Muscle layer of colon (tissue), 2 donors: ENCODE measurements around the gene ATRAID.
"Not testable (repeated sequence)": the region's sequence is repeated elsewhere in the genome, so short reads cannot be mapped to it uniquely, and the experiment has no call there.

Source experiments
- H3K27ac ChIP-seq: one replicate; pipeline ENCODE4 v1.7.0; 2013; ENCODE audit warnings: low read depth, mild to moderate bottlenecking, low read length, moderate library complexity
- H3K27me3 ChIP-seq, 2 donors: one replicate each; pipeline ENCODE4 v1.7.0; 2013; ENCODE audit warnings: low read length in 2 of 2, mild to moderate bottlenecking in 2 of 2; ENCODE audit not compliant: insufficient read depth in 2 of 2, control insufficient read depth in 1 of 2
- H3K36me3 ChIP-seq: one replicate; pipeline ENCODE4 v1.7.0; 2013; ENCODE audit warnings: mild to moderate bottlenecking, low read length; ENCODE audit not compliant: insufficient read depth
- H3K4me1 ChIP-seq: one replicate; pipeline ENCODE4 v1.7.0; 2013; ENCODE audit warnings: mild to moderate bottlenecking, low read length; ENCODE audit not compliant: insufficient read depth
- H3K4me3 ChIP-seq, 2 donors: one replicate each; pipeline ENCODE4 v1.7.0; 2013; ENCODE audit warnings: low read length in 2 of 2, low read depth in 1 of 2, mild to moderate bottlenecking in 1 of 2, moderate library complexity in 1 of 2
- H3K9ac ChIP-seq: one replicate; pipeline ENCODE4 v1.7.0; 2013; ENCODE audit warnings: low read length
- H3K9me3 ChIP-seq: one replicate; pipeline ENCODE4 v1.7.0; 2013; ENCODE audit warnings: mild to moderate bottlenecking, low read length
- donor health status: abdominal sarcoma.
- donor health status: Adenocarcinoma of cecum.

Gene ATRAID

GRCh38 chr2:27179344-27180000, 32.4 kb upstream of the ATRAID start:
- H3K9ac ChIP-seq, result no peak overlapping the region
- H3K4me1 ChIP-seq, result no peaks in the 10 kb centered on the region
- H3K36me3 ChIP-seq, result no peaks in the 10 kb centered on the region
- H3K4me3 ChIP-seq, result no peak overlapping the region
- H3K27me3 ChIP-seq, result peaks cover 0 to 5% of the 10 kb centered on the region in 2 donors
- no peak overlapping the region for H3K27ac ChIP-seq
- no peaks in the 10 kb centered on the region for H3K9me3 ChIP-seq

GRCh38 chr2:27182346-27182745, 29.5 kb upstream of the ATRAID start:
- H3K27me3 ChIP-seq, result peaks cover 0 to 5% of the 10 kb centered on the region in 2 donors
- H3K27ac ChIP-seq, result no peak overlapping the region
- H3K9me3 ChIP-seq, result no peaks in the 10 kb centered on the region
- H3K4me1 ChIP-seq, result no peaks in the 10 kb centered on the region
- no peak overlapping the region for H3K4me3 ChIP-seq
- no peaks in the 10 kb centered on the region for H3K36me3 ChIP-seq
- H3K9ac ChIP-seq, result no peak overlapping the region

GRCh38 chr2:27184115-27184514, 27.7 kb upstream of the ATRAID start:
- Histone ChIP-seq H3K9me3 (no peaks in the 10 kb centered on the region), H3K27ac (no peak overlapping the region), H3K9ac (no peak overlapping the region), H3K4me3 (no peak overlapping the region), H3K27me3 (peaks cover 0 to under 1% of the 10 kb centered on the region in 2 donors), H3K4me1 (no peaks in the 10 kb centered on the region), H3K36me3 (no peaks in the 10 kb centered on the region)

- Histone ChIP-seq H3K9ac (no peak overlapping the region), H3K4me1 (no peaks in the 10 kb centered on the region), H3K4me3 (no peak overlapping the region), H3K9me3 (no peaks in the 10 kb centered on the region), H3K27ac (no peak overlapping the region), H3K36me3 (no peaks in the 10 kb centered on the region), H3K27me3 (no peaks in the 10 kb centered on the region)
Measured at GRCh38 chr2:27185331-27186026, 26.4 kb upstream of the ATRAID start.

- Histone ChIP-seq H3K9me3 (no peaks in the 10 kb centered on the region), H3K36me3 (no peaks in the 10 kb centered on the region), H3K4me3 (no peak overlapping the region), H3K4me1 (no peaks in the 10 kb centered on the region), H3K27ac (no peak overlapping the region), H3K27me3 (no peaks in the 10 kb centered on the region), H3K9ac (no peak overlapping the region)
Measured at GRCh38 chr2:27186613-27187345, 25.1 kb upstream of the ATRAID start.

- Histone ChIP-seq H3K9me3 (no peaks in the 10 kb centered on the region), H3K4me3 (no peak overlapping the region), H3K9ac (no peak overlapping the region), H3K27me3 (no peaks in the 10 kb centered on the region), H3K4me1 (no peaks in the 10 kb centered on the region), H3K36me3 (no peaks in the 10 kb centered on the region), H3K27ac (no peak overlapping the region)
Measured at GRCh38 chr2:27189989-27190388, 21.9 kb upstream of the ATRAID start.

- H3K9ac ChIP-seq, result no peak overlapping the region
- H3K4me1 ChIP-seq, result no peaks in the 10 kb centered on the region
- H3K27me3 ChIP-seq, result no peaks in the 10 kb centered on the region
- no peak overlapping the region for H3K27ac ChIP-seq
- no peaks in the 10 kb centered on the region for H3K9me3 ChIP-seq
- no peak overlapping the region for H3K4me3 ChIP-seq
- no peaks in the 10 kb centered on the region for H3K36me3 ChIP-seq
Measured at GRCh38 chr2:27191070-27191829, 20.6 kb upstream of the ATRAID start.

GRCh38 chr2:27194538-27195354, 17.1 kb upstream of the ATRAID start:
- no peaks in the 10 kb centered on the region for H3K36me3 ChIP-seq
- no peaks in the 10 kb centered on the region for H3K9me3 ChIP-seq
- no peak overlapping the region for H3K4me3 ChIP-seq
- H3K27me3 ChIP-seq, result no peaks in the 10 kb centered on the region
- no peak overlapping the region for H3K9ac ChIP-seq
- no peaks in the 10 kb centered on the region for H3K4me1 ChIP-seq
- H3K27ac ChIP-seq, result no peak overlapping the region

GRCh38 chr2:27195799-27196198, 16.0 kb upstream of the ATRAID start:
- not testable (repeated sequence) for H3K9me3 ChIP-seq, H3K4me3 ChIP-seq, H3K4me1 ChIP-seq, H3K27ac ChIP-seq, H3K9ac ChIP-seq, H3K27me3 ChIP-seq, H3K36me3 ChIP-seq

- H3K9ac ChIP-seq, H3K27ac ChIP-seq, H3K36me3 ChIP-seq, H3K4me3 ChIP-seq, H3K9me3 ChIP-seq, H3K27me3 ChIP-seq, H3K4me1 ChIP-seq: not testable (repeated sequence)
Measured at GRCh38 chr2:27198068-27198467, 13.8 kb upstream of the ATRAID start.
